Stimulated activated CD4-positive, alpha-beta T cell treated with anti-CD3 and anti-CD28 coated beads, Interleukin-1b, Interleukin-23, amount 100 ng/mL, for 48 hours (primary cell): ENCODE measurements around the gene SHLD1.

Source experiments
- DNase-seq: peaks from one replicate; pipeline ENCODE4 v3.0.0-alpha.2; 2020

SHLD1 gene

DNA sequence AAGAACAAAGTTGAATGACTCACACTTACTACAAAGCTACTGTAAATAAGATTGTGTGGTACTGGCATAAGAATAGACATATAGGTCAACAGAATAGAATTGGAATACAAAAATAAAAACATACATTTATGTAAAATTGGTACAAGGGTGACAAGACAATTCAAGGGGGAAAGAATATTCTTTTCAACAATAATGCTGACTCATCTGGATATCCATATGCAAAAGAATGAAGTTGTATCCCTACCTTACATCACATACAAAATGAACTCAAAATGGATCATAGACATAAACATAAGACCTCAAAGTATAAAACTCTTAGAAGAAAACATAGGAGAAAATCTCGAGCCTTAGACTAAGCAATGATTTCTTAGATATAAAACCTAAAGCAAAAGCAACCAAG, 149.2 kb downstream of the SHLD1 start:
- no peak for DNase-seq

DNA sequence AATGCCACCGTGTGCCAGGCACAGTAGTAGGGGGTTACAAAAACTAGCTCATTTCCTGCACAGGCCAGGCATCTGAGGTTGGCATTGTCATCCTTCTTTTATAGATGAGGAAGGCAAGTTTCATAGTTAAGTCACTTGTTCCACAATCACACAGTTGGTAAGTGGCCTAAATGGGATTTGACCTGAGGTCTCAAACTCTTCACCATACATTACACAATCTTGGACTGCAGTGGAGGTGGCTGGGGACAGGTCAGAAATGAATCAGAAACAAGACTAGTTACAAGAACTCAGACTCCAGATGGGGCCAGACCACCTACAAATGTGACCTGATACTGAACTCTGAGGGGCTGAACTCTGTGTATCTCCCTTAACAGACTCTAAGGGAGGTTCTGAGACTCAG, 150.7 kb downstream of the SHLD1 start:
- no peak for DNase-seq

DNA sequence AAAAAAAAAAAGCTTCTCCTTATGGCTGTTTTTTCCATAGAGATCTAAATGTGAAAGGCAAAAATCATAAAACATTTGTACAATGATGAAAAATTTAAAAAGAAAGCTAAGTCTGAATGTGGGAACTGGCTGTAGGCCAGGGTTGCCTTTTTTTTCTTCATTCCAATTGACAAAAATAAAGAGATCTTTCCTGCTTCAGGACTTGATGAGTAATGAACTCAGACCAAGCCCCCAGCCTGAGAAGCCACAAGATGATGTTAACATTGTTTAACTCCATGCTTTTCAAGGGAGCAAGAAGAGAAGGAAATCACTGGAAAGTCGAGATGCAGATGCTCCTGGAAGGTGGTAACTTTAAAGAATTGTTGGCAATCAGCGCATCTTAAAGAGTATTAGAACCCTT, 158.8 kb downstream of the SHLD1 start:
- DNase-seq, result no peak

DNA sequence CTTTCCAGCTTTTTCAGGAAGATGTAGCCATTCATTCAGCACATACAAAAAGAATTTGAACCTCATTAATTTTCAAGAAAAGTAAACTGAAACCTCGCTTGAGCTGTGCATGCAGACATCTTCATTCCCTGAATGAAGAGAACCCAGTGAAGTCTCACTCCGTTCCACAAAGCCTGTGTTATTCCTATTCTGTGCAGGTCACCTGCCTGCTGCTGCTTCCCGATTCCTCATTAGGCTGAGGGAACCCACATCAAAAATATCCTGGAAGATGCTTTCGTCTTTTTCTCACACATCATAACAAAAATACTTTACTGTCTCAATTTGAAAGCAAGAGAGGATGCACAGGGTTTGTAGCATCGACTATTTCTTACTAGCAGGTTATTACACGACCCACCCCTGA, 160.0 kb downstream of the SHLD1 start:
- no peak for DNase-seq

DNA sequence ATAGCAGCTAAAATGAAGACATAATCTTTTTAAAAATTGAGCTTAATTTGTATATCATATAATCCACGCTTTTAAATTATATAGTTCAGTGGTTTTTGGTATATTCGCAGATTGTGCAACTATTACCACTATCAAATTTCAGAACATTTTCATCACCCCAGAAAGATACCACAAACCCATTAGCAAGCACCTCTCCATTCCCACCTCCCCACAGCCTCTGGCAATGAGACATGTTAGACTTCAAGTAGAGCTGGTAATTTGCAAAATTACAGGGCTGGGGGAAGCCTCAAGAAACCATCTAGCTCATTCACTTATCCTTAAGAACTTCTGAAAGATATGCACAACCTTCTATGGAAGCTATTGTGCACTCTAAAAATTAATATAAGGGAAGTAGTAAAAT, 163.0 kb downstream of the SHLD1 start:
- DNase-seq, result no peak
